KMS-11 (cell line): ENCODE measurements around the gene ZMYND8.
"Not testable (repeated sequence)": the region's sequence is repeated elsewhere in the genome, so short reads cannot be mapped to it uniquely, and the experiment has no call there.

ENCODE experiments used
- H2AFZ ChIP-seq: fragments of 200-600 bp; sonication (generic); 2 replicates; pipeline ENCODE4 v1.6.1; 2016; ENCODE audit warnings: antibody characterized with exemption, mixed run types, low read depth
- H3K27ac ChIP-seq: fragments of 200-600 bp; sonication (generic); 2 replicates; pipeline ENCODE4 v1.6.1; 2016; ENCODE audit warnings: mild to moderate bottlenecking, mixed run types
- H3K27me3 ChIP-seq: fragments of 200-600 bp; sonication (generic); 2 replicates; pipeline ENCODE4 v1.6.1; 2017; ENCODE audit warnings: mild to moderate bottlenecking, low read depth, mixed run types, moderate library complexity; ENCODE audit not compliant: insufficient read depth
- H3K36me3 ChIP-seq: fragments of 200-600 bp; sonication (generic); 2 replicates; pipeline ENCODE4 v1.6.1; 2017; ENCODE audit warnings: mild to moderate bottlenecking, mixed run types; ENCODE audit not compliant: insufficient read depth
- H3K4me1 ChIP-seq: fragments of 200-600 bp; sonication (generic); 2 replicates; pipeline ENCODE4 v1.6.1; 2016; ENCODE audit warnings: mild to moderate bottlenecking, low read depth, mixed run types; ENCODE audit not compliant: poor library complexity, severe bottlenecking
- H3K4me2 ChIP-seq: fragments of 200-600 bp; sonication (generic); 2 replicates; pipeline ENCODE4 v1.7.0; 2016; ENCODE audit warnings: mild to moderate bottlenecking, mixed run types
- H3K4me3 ChIP-seq: fragments of 200-600 bp; sonication (generic); IDR thresholded peaks from 2 replicates; pipeline ENCODE4 v1.6.1; 2017; ENCODE audit warnings: low read depth, low read length, mixed read lengths; ENCODE audit not compliant: insufficient read depth
- H3K79me2 ChIP-seq: fragments of 200-600 bp; sonication (generic); 2 replicates; pipeline ENCODE4 v1.6.1; 2016; ENCODE audit warnings: low read depth, mixed run types; ENCODE audit not compliant: insufficient read depth
- H3K9ac ChIP-seq: fragments of 200-600 bp; sonication (generic); 2 replicates; pipeline ENCODE4 v1.6.1; 2016; ENCODE audit warnings: mild to moderate bottlenecking, mixed run types
- H4K20me1 ChIP-seq: fragments of 200-600 bp; sonication (generic); 2 replicates; pipeline ENCODE4 v1.6.1; 2016; ENCODE audit warnings: mild to moderate bottlenecking, mixed run types; ENCODE audit not compliant: insufficient read depth
- TF ChIP-seq, protein P1 (sequence below): fragments of 200-600 bp; sonication (generic); conservative IDR thresholded peaks from 2 replicates; pipeline ENCODE4 v1.6.1; 2017; ENCODE audit warnings: low read depth, mild to moderate bottlenecking, antibody characterized with exemption, low read length, moderate library complexity, mixed read lengths

Gene ZMYND8

DNA sequence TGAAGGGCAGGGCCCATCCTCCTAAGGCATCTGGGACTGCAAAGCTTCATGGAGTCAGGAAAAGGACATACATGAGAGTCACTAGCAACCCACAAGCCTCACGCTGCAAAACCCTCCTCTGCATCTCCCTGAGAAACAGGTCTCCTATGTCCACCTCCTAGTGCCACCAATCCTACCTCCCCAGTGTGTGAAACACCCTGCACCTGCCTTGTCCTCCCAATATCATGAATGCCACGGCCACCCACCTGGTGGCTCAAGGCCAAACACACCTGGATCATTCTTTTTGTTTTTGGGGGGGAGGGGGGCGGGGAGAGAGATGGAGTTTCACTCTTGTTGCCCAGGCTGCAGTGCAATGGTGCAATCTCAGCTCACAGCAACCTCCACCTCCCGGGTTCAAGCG lies 90.5 kb downstream of the ZMYND8 start:
- Histone ChIP-seq H3K4me1 (no peaks in the 10 kb centered on the region), H3K27ac (no peak overlapping the region), H3K79me2 (no peaks in the 10 kb centered on the region; the same call in 1 of the 2 replicates), H3K9ac (no peak overlapping the region), H3K36me3 (peaks cover 5% of the 10 kb centered on the region), H4K20me1 (no peaks in the 10 kb centered on the region), H3K4me3 (no peak overlapping the region), H3K4me2 (no peak overlapping the region), H3K27me3 (no peaks in the 10 kb centered on the region), H2AFZ (no peak overlapping the region)
- TF ChIP-seq, protein P1, sequence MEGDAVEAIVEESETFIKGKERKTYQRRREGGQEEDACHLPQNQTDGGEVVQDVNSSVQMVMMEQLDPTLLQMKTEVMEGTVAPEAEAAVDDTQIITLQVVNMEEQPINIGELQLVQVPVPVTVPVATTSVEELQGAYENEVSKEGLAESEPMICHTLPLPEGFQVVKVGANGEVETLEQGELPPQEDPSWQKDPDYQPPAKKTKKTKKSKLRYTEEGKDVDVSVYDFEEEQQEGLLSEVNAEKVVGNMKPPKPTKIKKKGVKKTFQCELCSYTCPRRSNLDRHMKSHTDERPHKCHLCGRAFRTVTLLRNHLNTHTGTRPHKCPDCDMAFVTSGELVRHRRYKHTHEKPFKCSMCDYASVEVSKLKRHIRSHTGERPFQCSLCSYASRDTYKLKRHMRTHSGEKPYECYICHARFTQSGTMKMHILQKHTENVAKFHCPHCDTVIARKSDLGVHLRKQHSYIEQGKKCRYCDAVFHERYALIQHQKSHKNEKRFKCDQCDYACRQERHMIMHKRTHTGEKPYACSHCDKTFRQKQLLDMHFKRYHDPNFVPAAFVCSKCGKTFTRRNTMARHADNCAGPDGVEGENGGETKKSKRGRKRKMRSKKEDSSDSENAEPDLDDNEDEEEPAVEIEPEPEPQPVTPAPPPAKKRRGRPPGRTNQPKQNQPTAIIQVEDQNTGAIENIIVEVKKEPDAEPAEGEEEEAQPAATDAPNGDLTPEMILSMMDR = no peak

DNA sequence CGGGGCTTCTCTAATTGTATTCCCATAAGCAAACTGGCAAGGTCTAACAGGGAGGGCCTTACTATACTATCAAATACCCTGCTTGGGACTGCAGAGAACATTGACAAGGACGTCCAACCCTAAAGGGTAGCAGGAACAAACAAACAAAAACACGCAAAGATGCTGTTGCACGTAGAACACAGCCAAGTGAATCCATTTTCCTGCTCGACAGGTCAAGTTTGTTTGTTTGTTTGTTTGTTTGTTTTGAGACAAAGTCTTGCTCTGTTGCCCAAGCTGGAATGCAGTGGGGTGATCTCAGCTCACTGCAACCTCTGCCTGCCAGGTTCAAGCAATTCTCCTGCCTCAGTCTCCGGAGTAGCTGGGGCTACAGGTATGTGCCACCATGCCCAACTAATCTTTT lies 91.3 kb downstream of the ZMYND8 start:
- Histone ChIP-seq H4K20me1 (no peaks in the 10 kb centered on the region), H2AFZ (no peak overlapping the region), H3K9ac (no peak overlapping the region), H3K27ac (no peak overlapping the region), H3K79me2 (no peaks in the 10 kb centered on the region; the same call in 1 of the 2 replicates), H3K4me2 (no peak overlapping the region), H3K36me3 (peaks cover 5% of the 10 kb centered on the region), H3K27me3 (no peaks in the 10 kb centered on the region), H3K4me3 (no peak overlapping the region), H3K4me1 (no peaks in the 10 kb centered on the region)
- TF ChIP-seq, protein P1 = no peak

DNA sequence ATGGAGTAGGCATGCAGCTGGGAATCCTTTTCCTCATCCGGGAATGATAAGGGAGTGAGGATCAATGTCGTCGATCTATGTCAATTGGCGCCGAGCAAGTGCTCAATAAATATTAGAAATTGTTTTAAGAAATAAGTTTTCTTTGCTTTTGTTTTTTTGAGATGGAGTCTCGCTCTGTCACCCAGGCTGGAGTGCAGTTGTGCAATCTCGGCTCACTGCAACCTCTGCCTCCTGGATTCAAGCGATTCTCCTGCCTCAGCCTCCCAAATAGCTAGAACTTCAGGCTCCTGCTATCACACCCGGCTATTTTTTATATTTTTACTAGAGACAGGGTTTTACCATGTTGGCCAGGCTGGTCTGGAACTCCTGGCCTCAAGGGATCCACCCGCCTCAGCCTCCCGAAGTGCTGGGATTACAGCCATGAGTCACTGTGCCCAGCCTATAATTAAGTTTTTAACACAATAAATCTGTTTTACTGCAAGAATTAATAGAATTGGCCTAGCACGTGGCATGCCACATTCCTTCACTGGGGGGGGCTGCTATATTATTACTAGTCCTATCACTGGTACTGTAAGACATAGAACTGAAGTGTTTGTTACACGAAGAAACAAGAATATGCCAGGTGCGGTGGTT lies 92.2 kb downstream of the ZMYND8 start:
- H3K79me2 ChIP-seq, H3K9ac ChIP-seq, H2AFZ ChIP-seq, H3K36me3 ChIP-seq, H3K4me1 ChIP-seq, H4K20me1 ChIP-seq, H3K27me3 ChIP-seq, H3K4me2 ChIP-seq, H3K4me3 ChIP-seq, H3K27ac ChIP-seq: not testable (repeated sequence)

DNA sequence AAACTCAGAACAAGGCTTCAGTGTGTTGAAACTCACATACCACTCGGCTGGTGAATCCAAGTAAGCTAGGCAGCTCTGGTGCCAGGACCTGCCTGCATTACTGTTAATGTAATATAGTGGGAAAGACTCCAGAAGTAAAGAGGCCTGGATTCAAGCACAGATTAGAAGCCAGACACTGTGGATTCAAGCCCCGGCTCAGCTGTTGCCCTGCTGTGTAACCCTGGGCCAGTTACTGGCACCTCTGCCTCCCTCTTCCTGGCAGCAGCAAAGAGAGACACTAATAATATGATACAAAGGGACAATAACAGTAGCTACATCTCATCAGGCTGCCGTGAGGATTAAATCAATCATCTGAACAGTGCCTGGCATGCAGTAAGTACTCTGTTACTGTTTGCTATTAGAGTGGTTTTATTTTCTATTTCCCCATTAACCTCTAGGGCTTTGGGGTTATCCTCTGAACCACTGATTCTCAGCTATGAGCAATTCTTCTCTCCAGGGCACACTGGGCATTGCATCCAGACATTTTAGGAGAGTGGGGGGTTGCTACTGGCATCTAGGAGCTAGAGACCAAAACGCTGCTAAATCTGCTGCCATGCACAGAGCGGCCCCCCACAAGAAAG lies 92.9 kb downstream of the ZMYND8 start:
- Histone ChIP-seq H3K4me2 (no peak overlapping the region), H3K79me2 (no peaks in the 10 kb centered on the region), H2AFZ (no peak overlapping the region), H3K9ac (no peak overlapping the region), H3K27me3 (no peaks in the 10 kb centered on the region), H4K20me1 (no peaks in the 10 kb centered on the region), H3K27ac (no peak overlapping the region), H3K36me3 (peaks cover 5% of the 10 kb centered on the region), H3K4me1 (no peaks in the 10 kb centered on the region), H3K4me3 (no peak overlapping the region)
- TF ChIP-seq, protein P1 = no peak

DNA sequence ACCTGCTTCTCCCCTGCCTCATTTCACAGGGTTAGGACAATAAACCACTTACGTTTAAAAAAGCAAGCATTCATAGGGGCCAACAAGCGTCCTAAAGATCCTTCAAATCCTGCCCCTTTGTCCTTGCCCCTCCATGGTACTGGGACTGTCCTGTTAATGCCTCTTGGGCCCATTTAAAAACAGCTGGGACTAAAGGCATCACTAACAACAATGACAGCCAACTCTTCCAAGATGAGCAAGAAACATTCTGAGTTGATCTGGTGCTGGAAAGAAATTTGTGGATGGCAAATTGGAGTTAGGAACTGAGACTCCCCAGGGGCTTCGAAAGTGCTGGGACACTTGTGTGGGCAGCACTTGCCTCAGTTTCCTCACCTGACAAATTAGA lies 93.4 kb downstream of the ZMYND8 start:
- Histone ChIP-seq H3K9ac (no peak overlapping the region), H3K27ac (no peak overlapping the region), H4K20me1 (no peaks in the 10 kb centered on the region), H3K4me3 (no peak overlapping the region), H3K36me3 (peaks cover 5% of the 10 kb centered on the region), H3K4me2 (no peak overlapping the region), H3K4me1 (no peaks in the 10 kb centered on the region), H3K79me2 (no peaks in the 10 kb centered on the region), H3K27me3 (no peaks in the 10 kb centered on the region), H2AFZ (no peak overlapping the region)
- TF ChIP-seq, protein P1 = no peak
